ENCODE results near the gene FOXJ1. TPM values are rescaled to one million over a fixed set of nuclear protein-coding genes. Genes with fewer than 3 reads are reported as not detected.

Gene FOXJ1
- total RNA-seq, 1 donor from 2014 or later, result not detected

GRCh38 chr17:76087531-76087930 is 53.5 kb downstream of the FOXJ1 start:
- TF ChIP-seq POLR2AphosphoS5 (IDR thresholded peaks at IDR 0.05; ENCODE audit: insufficient read depth in 1 of 2, low read depth in 1 of 2), result no peak
- TF ChIP-seq POLR2A (IDR thresholded peaks at IDR 0.05), result no peak
- no peak for TF ChIP-seq CTCF (IDR thresholded peaks at IDR 0.05)
- H3K27ac ChIP-seq, result no peak overlapping the region
- H3K27me3 ChIP-seq, result no peaks in the 10 kb centered on the region
- no peaks in the 10 kb centered on the region for H3K4me1 ChIP-seq
- peaks cover 0 to 84% of the 10 kb centered on the region in 2 donors for H3K36me3 ChIP-seq
- H3K4me3 ChIP-seq, result no peak overlapping the region
- H3K9me3 ChIP-seq, result no peaks in the 10 kb centered on the region
- intact Hi-C loops (cut with DNase I), result no loop called here
- DNase-seq (ENCODE audit: extremely low spot score in 2 of 2), result no peak

GRCh38 chr17:76086384-76086783 is 54.7 kb downstream of the FOXJ1 start:
- H3K27me3 ChIP-seq, result no peaks in the 10 kb centered on the region
- no peak overlapping the region for H3K27ac ChIP-seq
- H3K9me3 ChIP-seq, result no peaks in the 10 kb centered on the region
- no peak for DNase-seq (ENCODE audit: extremely low spot score in 2 of 2)
- H3K4me1 ChIP-seq, result no peaks in the 10 kb centered on the region
- TF ChIP-seq POLR2AphosphoS5 (IDR thresholded peaks at IDR 0.05; ENCODE audit: insufficient read depth in 1 of 2, low read depth in 1 of 2) (no peak), POLR2A (IDR thresholded peaks at IDR 0.05) (no peak), CTCF (IDR thresholded peaks at IDR 0.05) (no peak)
- no peak overlapping the region for H3K4me3 ChIP-seq
- H3K36me3 ChIP-seq, result peaks cover 0 to 79% of the 10 kb centered on the region in 2 donors
- intact Hi-C loops (cut with DNase I), result no loop called here

Small RNA genes lying within 50 kb of the gene (microRNA-seq; reads per million reads assigned to microRNA genes)
- gene MIR6868 (ENCODE audit: borderline number of aligned reads, borderline replicate concordance), result not detected

Small RNA genes lying within 50 kb of the gene (small RNA-seq; reads per million reads assigned to genes)
- not detected for gene MIR6868

Other genes starting within 250 kb of the FOXJ1 start
- 59.9 TPM for gene TRIM65, start 244.3 kb downstream of the FOXJ1 start, total RNA-seq
- 67.8 TPM for gene MRPL38, start 236.4 kb downstream of the FOXJ1 start, total RNA-seq
- gene FBF1, start 200.2 kb downstream of the FOXJ1 start, total RNA-seq, result 13.0 TPM
- 50.6 TPM for gene ACOX1, start 162.1 kb downstream of the FOXJ1 start, total RNA-seq
- 10.3 TPM for gene TEN1, start 162.0 kb downstream of the FOXJ1 start, total RNA-seq
- 3.2 TPM for gene CDK3, start 140.4 kb downstream of the FOXJ1 start, total RNA-seq
- gene EVPL, start 113.9 kb downstream of the FOXJ1 start, total RNA-seq, result 115 TPM
- 52.8 TPM for gene SRP68, start 68.7 kb downstream of the FOXJ1 start, total RNA-seq
- not detected for gene GALR2, start 66.5 kb downstream of the FOXJ1 start, total RNA-seq
- gene ZACN, start 62.1 kb downstream of the FOXJ1 start, total RNA-seq, result not detected
- gene EXOC7, start 37.5 kb downstream of the FOXJ1 start, total RNA-seq, result 79.8 TPM
- gene RNF157, start 99.2 kb upstream of the FOXJ1 start, total RNA-seq, result 8.8 TPM
- gene UBALD2, start 124.1 kb upstream of the FOXJ1 start, total RNA-seq, result 18.4 TPM
- 10.8 TPM for gene QRICH2, start 167.0 kb upstream of the FOXJ1 start, total RNA-seq
- gene PRPSAP1, start 212.7 kb upstream of the FOXJ1 start, total RNA-seq, result 92.6 TPM
- 11.0 TPM for gene SPHK1, start 243.4 kb upstream of the FOXJ1 start, total RNA-seq